GM18907 (cell line): ENCODE results near the gene KCNK6.
"Not testable (repeated sequence)": the region's sequence is repeated elsewhere in the genome, so short reads cannot be mapped to it uniquely, and the experiment has no call there.

Experiments
- ATAC-seq: cut with Tn5 transposase; IDR thresholded peaks from one replicate; pipeline ENCODE4 v1.9.1; 2021; ENCODE audit warnings: mild to moderate bottlenecking, moderate library complexity; ENCODE audit not compliant: unreplicated experiment

Gene KCNK6

DNA sequence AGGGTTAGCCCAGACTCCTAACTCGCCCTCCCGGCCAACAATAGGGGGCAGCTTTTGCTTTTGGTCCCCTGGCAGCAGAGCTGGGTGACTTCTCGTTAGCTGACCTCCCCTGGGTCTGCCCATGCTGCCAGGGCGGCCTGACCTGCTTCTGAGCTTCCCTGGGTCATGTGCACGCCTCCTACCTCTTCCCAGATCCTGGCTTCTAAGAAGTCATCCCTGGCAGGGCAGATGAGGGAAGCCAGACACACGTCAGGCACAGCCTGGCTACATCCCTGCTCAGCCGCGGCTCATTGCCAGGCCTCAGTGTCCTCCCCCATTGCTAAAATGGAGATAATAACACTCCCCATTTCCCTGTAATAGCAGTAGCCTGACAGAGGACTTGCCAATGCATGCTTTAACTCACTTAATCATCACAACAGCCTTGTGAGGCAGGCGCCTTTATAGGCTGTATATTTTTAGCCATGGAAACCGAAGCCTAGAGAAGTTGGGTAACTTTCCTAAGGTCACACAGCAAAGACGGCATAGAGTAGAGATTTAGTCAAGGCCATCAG lies 2.1 kb downstream of the KCNK6 start:
- no peak for ATAC-seq

GRCh38 chr19:38323291-38323690 lies 3.6 kb downstream of the KCNK6 start:
- ATAC-seq, result no peak

DNA sequence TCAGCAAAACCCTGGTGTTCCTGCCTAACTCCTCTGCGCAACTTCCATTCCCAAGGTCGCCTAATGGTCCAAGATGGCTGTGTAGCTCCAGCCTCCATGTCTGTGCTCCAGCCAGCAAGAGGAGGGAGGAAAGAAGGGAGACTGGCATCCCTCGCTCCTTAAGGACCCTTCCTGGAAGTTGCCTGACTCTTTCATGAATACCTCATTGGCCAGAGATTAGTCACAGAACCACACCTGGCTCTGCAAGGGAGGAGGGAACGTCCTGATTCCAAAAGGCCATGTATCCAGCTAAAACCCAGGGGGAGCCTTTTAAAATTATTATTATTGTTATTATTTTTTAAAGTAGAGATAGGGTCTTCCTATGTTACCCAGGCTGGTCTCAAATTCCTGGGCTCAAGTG lies 4.8 kb downstream of the KCNK6 start:
- no peak for ATAC-seq

DNA sequence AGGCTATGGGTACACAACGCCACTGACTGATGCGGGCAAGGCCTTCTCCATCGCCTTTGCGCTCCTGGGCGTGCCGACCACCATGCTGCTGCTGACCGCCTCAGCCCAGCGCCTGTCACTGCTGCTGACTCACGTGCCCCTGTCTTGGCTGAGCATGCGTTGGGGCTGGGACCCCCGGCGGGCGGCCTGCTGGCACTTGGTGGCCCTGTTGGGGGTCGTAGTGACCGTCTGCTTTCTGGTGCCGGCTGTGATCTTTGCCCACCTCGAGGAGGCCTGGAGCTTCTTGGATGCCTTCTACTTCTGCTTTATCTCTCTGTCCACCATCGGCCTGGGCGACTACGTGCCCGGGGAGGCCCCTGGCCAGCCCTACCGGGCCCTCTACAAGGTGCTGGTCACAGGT lies 6.9 kb downstream of the KCNK6 start:
- no peak for ATAC-seq

DNA sequence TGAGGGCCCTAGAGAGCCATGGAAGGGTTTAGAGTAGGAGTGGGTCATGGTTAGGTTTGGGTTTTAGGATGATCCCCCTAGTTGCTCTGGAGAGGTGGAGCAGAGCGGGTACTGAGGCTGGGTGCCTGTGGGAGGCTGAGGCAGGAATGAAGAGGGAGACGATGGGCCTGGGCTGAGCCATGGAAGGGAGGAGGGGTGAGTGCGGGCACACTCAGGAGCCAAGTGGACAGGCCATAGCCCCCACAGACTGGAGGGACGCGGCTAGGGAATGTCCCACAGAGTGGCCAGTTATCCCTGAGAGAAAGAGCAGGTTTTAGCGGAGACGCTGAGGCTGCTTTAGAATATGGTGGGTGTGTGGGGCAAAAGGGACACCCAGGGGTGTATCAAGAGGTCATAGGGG lies 10.0 kb downstream of the KCNK6 start:
- ATAC-seq, result no peak

DNA sequence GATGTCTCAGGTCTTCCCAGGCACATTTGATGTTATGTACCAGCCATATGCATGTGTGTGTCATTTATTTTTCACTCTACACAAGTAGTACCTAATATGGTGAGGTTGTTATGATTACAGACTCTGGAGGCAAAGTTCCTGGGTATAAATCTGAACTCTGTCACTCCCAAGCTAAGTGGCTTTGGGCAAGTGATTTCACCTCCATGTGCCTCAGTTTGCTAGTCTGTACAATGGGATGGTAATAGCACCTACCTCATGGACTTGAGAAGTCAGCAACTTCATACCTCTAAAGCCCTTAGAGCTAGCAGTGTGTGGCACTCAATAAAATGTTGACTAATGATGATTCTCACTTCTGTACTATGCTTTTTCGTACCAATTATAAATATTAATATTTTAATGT lies 12.1 kb downstream of the KCNK6 start:
- ATAC-seq, result no peak

- no peak for ATAC-seq
These were observed 13.6 kb downstream of the KCNK6 start for GRCh38 chr19:38333245-38333644.

- peak; percentile 74 for ATAC-seq
These were observed 16.4 kb downstream of the KCNK6 start for GRCh38 chr19:38335949-38336637.

DNA sequence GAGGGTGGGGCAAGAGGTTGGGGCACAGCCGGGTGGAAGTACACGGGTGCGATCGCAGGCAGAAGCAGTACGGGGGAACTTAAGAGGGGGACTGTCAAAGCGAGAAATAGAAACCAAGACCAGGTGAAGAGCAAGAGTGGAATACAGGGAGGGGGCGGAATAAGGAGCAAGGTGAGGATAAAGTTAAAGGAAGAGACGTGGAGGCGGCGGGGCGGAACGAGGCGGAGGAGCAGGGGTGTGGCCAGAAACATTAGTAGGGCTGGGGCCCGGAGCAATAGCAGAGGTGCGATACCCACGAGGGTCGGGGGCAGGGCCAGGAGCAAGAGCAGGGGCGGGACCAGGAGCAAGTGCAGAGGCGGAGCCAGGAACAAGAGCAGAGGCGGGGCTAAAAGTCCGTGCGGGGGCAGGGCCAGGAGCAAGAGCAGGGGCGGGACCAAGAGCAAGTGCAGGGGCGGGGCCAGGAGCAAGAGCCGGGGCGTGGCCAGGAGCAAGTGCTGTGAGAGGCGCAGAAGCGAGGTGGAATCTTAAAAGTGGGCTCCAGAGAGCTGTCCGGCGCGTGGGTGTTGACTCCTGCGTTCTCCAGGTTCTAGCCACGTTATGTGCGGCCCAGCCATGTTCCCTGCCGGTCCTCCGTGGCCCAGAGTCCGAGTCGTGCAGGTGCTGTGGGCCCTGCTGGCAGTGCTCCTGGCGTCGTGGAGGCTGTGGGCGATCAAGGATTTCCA lies 17.2 kb downstream of the KCNK6 start:
- peak; percentile 50 for ATAC-seq

DNA sequence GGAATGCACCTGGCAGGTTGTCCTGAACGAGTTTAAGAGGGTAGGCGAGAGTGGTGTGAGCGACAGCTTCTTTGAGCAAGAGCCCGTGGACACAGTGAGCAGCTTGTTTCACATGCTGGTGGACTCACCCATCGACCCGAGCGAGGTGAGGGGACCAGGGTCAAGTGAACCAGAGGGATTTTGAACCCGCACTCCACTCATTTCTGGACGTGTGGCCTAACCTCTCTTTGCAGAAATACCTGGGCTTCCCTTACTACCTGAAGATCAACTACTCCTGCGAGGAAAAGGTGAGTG lies 17.7 kb downstream of the KCNK6 start:
- ATAC-seq, result no peak

GRCh38 chr19:38339011-38339410 lies 19.4 kb downstream of the KCNK6 start:
- ATAC-seq, result not testable (repeated sequence)

GRCh38 chr19:38340927-38341326 lies 21.3 kb downstream of the KCNK6 start:
- ATAC-seq, result no peak

DNA sequence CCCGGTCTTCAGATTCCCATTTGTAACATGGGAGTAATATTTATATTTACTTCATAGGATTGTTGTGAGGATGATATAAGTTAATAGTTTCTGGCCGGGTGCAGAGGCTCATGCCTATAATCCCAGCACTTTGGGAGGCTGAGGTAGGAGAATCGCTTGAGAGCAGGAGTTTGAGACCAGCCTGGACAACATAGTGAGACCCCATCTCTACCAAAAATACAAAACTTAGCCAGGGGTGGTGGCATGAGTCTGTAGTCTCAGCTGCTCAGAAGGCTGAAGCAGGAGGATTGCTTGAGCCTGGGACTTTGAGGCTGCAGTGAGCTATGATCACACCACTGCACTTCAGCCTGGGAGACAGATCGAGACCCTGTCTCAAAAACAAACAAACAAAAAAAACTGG lies 27.2 kb downstream of the KCNK6 start:
- no peak for ATAC-seq

- no peak for ATAC-seq
These were observed 31.2 kb downstream of the KCNK6 start for GRCh38 chr19:38350883-38351282.

GRCh38 chr19:38351865-38352395 lies 32.3 kb downstream of the KCNK6 start:
- ATAC-seq, result no peak

- no peak for ATAC-seq
These were observed 33.0 kb downstream of the KCNK6 start for GRCh38 chr19:38352611-38353010.

DNA sequence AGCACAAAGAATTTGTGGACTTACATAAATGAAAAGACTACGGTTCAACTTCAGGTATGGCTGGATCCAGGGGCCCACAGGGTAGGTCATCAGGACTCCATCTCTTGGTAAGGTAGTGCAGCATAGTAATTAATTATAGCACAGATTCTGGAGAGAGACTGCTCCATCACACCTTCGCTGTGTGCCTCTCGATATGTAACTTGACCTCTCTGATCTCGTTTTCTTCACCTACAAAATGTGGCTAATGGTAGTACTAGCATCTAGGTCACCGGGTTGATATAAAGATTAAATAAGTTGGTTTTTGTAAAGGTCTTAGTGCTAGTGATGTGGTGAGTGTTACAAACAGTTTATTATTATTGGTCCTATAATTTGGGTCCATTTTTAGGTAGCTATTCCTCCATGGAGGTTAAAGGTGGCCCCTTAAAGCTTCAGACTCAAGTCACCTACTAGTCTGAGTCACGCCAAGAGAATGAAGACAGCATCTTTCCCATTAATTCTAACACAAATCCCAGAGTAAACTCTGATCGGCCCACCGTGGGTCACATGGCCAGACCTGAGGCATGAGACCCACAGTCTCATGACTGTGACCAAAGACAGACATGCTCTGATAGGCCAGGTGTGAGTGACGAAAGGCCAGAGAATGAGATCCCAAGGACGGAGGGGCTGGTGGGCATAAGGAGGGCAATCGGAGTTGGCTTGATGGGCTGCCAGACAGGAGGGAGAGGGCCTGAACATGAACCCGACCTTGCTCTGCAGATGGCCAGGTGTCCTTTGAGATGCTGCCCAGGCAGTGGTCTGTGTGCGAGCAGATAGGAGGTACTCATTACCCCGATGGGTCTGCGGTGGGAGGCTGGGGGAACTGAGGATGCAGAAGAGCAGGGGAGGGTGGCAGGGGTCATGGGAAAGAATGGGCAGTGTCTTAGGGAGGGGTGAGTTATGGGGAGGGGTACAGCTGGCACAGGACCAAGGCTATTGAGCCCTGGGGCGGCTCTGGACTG lies 36.4 kb downstream of the KCNK6 start:
- no peak for ATAC-seq

GRCh38 chr19:38358071-38358470 lies 38.4 kb downstream of the KCNK6 start:
- ATAC-seq, result no peak

DNA sequence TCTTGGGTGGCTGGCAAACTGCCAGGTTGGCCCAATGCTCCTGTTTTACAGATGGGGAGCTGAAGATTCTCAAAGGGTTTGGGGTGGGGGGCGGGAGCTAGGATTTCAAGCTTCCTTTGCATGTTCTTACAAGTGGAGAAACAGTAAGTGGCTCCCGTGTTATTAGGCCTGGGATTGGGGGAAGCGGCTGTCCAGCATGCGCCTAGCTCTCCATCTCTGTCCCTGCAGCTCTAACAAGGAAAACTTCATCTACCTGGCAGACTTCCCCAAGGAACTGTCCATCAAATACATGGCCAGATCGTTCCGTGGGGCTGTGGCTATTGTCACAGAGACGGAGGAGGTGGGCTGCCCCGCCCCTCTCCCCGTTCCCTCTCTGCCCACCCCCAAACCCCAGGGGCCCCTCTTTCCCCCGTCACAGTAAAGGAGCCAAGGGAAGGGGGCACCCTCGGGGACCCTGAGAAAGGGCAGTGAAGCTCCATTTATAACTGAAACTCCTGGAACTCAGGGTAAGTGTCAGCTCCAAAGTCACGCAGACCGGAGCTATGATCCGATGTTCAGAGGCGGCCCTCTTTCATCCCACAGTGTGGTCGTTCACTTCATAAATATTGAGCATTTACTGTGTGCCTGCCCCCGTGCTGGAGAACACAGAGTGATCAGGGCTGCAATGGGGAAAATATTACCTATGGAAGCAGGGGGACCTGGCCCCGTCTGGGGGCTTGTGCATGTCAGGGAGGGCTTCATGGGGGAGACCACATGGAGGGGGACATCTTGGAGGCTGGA lies 39.8 kb downstream of the KCNK6 start:
- no peak for ATAC-seq

- no peak for ATAC-seq
These were observed 40.7 kb downstream of the KCNK6 start for GRCh38 chr19:38360351-38360750.
